ENCODE results near the gene HYDIN.
"Not testable (repeated sequence)": the region's sequence is repeated elsewhere in the genome, so short reads cannot be mapped to it uniquely, and the experiment has no call there.

- TF ChIP-seq CTCF, POLR2AphosphoS5, EP300 (IDR thresholded peaks at IDR 0.05): not testable (repeated sequence)
Measured at GRCh38 chr16:71080777-71081176, 149.7 kb downstream of the HYDIN start.
